Endothelial cell of umbilical vein (primary cell): Measurements from ENCODE around the gene SST. TPM values are rescaled to one million over a fixed set of nuclear protein-coding genes. Genes with fewer than 3 reads are reported as not detected.

Experiments used
- BruUV-seq: library from RNA; stranded (reverse); fragments of 400-500 nt; replicated peaks from 2 replicates; lab custom pipeline; 2021; lab: Mats Ljungman, UMichigan
- CTCF ChIA-PET: fragments of 300-600, 350-600 bp; sonication (Branson Sonifier 250); formaldehyde crosslinking; loops from one replicate; lab custom pipeline; 2021; ENCODE audit warnings: antibody characterized with exemption, inconsistent platforms; lab: Charles Lee
- POLR2A ChIA-PET: fragments of 300-600, 350-600 bp; sonication (Branson Sonifier 250); formaldehyde crosslinking; loops from one replicate; lab custom pipeline; 2021; ENCODE audit warnings: antibody characterized with exemption, inconsistent platforms; lab: Charles Lee
- DNase-seq: peaks from one replicate; pipeline ENCODE4 v3.0.0-alpha.2; 2011; ENCODE audit warnings: low read depth, low spot score
- FAIRE-seq: peaks from 2 replicates; lab custom pipeline; 2011; peaks lifted over from hg19 to GRCh38; lab: Jason Lieb, UNC
- H2AFZ ChIP-seq: 2 replicates; pipeline ENCODE4 v1.6.0; 2012; ENCODE audit warnings: low read depth, low read length, control low read depth, inconsistent platforms
- H3K27ac ChIP-seq: 2 replicates; pipeline ENCODE4 v1.5.1; 2011; ENCODE audit warnings: low read depth, mild to moderate bottlenecking, control low read depth, low read length, moderate library complexity; ENCODE audit not compliant: insufficient read depth
- H3K27me3 ChIP-seq, 2 experiments: 2 replicates each; pipeline versions ENCODE4 v1.6.0 to v1.6.1; 2011; ENCODE audit warnings: low read length in 2 of 2, mixed read lengths in 1 of 2; ENCODE audit not compliant: control insufficient read depth in 2 of 2, insufficient read depth in 2 of 2
- H3K36me3 ChIP-seq, 2 experiments: 2 replicates in 1 of 2; 3 replicates in 1 of 2; pipeline ENCODE4 v1.5.1; 2011; ENCODE audit warnings: low read length in 2 of 2, mild to moderate bottlenecking in 1 of 2, moderate library complexity in 1 of 2; ENCODE audit not compliant: control insufficient read depth in 2 of 2, insufficient read depth in 2 of 2; ENCODE audit errors: extremely low read depth in 1 of 2
- H3K4me1 ChIP-seq: 3 replicates; pipeline ENCODE4 v1.5.1; 2011; ENCODE audit warnings: mild to moderate bottlenecking, low read length; ENCODE audit not compliant: control insufficient read depth, insufficient read depth; ENCODE audit errors: extremely low read depth
- H3K4me2 ChIP-seq: 2 replicates; pipeline ENCODE4 v1.6.1; 2011; ENCODE audit warnings: low read length, control low read depth, mixed read lengths; ENCODE audit not compliant: insufficient read depth
- H3K4me3 ChIP-seq, 3 experiments: fragments of 200-600 bp in 1 of 3; sonication (generic), shearing (Covaris generic) in 1 of 3; replicated peaks in 1 of 3; 2 replicates each; pipeline ENCODE4 v1.5.1; 2011 to 2016; ENCODE audit warnings: control low read depth in 3 of 3, low read length in 3 of 3, mild to moderate bottlenecking in 2 of 3, inconsistent platforms in 1 of 3, low read depth in 1 of 3, moderate library complexity in 1 of 3; ENCODE audit not compliant: insufficient read depth in 1 of 3
- H3K79me2 ChIP-seq: 2 replicates; pipeline ENCODE4 v1.6.0; 2012; ENCODE audit warnings: low read length, inconsistent platforms; ENCODE audit not compliant: control insufficient read depth, insufficient read depth
- H3K9ac ChIP-seq: replicated peaks from 2 replicates; pipeline ENCODE3; 2011; ENCODE audit warnings: low read length, control low read depth; ENCODE audit not compliant: insufficient read depth; ENCODE audit errors: extremely low read depth
- H3K9me1 ChIP-seq: replicated peaks from 3 replicates; pipeline ENCODE4 v1.6.0; 2011; ENCODE audit warnings: mild to moderate bottlenecking, low read length; ENCODE audit not compliant: control insufficient read depth, insufficient read depth; ENCODE audit errors: extremely low read depth
- H3K9me3 ChIP-seq: replicated peaks from 2 replicates; pipeline ENCODE4 v1.5.1; 2012; ENCODE audit warnings: low read length, inconsistent platforms; ENCODE audit not compliant: control insufficient read depth, insufficient read depth
- H4K20me1 ChIP-seq: replicated peaks from 2 replicates; pipeline ENCODE3; 2011; ENCODE audit warnings: mild to moderate bottlenecking, low read length; ENCODE audit not compliant: control insufficient read depth, insufficient read depth; ENCODE audit errors: extremely low read depth
- CTCF ChIP-seq, 2 donors: IDR thresholded peaks; 1 replicate in 1 of 2; 2 replicates in 1 of 2; pipeline ENCODE4 v1.5.1; 2011; ENCODE audit warnings: low read length in 2 of 2, mild to moderate bottlenecking in 2 of 2, moderate library complexity in 2 of 2, control low read depth in 1 of 2, inconsistent platforms in 1 of 2, low read depth in 1 of 2; ENCODE audit not compliant: insufficient read depth in 1 of 2; ENCODE audit errors: extremely low read depth in 1 of 2
- EZH2 ChIP-seq: IDR thresholded peaks from 2 replicates; pipeline ENCODE4 v1.6.1; 2012; ENCODE audit warnings: borderline replicate concordance, low read depth, mild to moderate bottlenecking, moderate library complexity, low read length, inconsistent platforms; ENCODE audit not compliant: severe bottlenecking
- FOS ChIP-seq: IDR thresholded peaks from 2 replicates; pipeline ENCODE4 v1.6.1; 2011; ENCODE audit warnings: mild to moderate bottlenecking, low read length, moderate library complexity, borderline replicate concordance; ENCODE audit not compliant: insufficient read depth
- GATA2 ChIP-seq: IDR thresholded peaks from 2 replicates; pipeline ENCODE4 v1.7.0; 2011; ENCODE audit warnings: low read depth, mild to moderate bottlenecking, moderate library complexity, mixed read lengths, low read length; ENCODE audit not compliant: insufficient read length, insufficient read depth
- JUN ChIP-seq: IDR thresholded peaks from 2 replicates; pipeline ENCODE4 v1.6.1; 2011; ENCODE audit warnings: borderline replicate concordance, low read depth; ENCODE audit not compliant: insufficient read length, insufficient read depth
- MAX ChIP-seq: IDR thresholded peaks from 2 replicates; pipeline ENCODE4 v1.6.1; 2011; ENCODE audit not compliant: insufficient read depth, insufficient read length
- MYC ChIP-seq: IDR thresholded peaks from one replicate; pipeline ENCODE4 v1.6.1; 2011; ENCODE audit warnings: mild to moderate bottlenecking, low read depth, low read length
- POLR2A ChIP-seq: IDR thresholded peaks from 2 replicates; pipeline ENCODE4 v1.6.1; 2012; ENCODE audit warnings: low read depth, mild to moderate bottlenecking, control low read depth, low read length
- POLR2AphosphoS5 ChIP-seq: IDR thresholded peaks from 2 replicates; pipeline ENCODE4 v1.6.1; 2012; ENCODE audit warnings: low read depth, mild to moderate bottlenecking, control low read depth, low read length, moderate library complexity; ENCODE audit not compliant: insufficient read depth
- dilution Hi-C: fragments of 300-500 bp; cut with MboI; formaldehyde crosslinking; loops from one replicate; pipeline ENCODE4 v1.15.0; 2019; ENCODE audit warnings: low sequenced_read_pairs; ENCODE audit not compliant: extremely low pct_ligation_motif_present
- intact Hi-C: fragments of 100-400 bp; cut with micrococcal nuclease; formaldehyde crosslinking; loops from one replicate; pipeline ENCODE4 v1.10.0; 2022
- polyA plus RNA-seq, 4 experiments: library from polyadenylated mRNA; depleted of rRNA in 3 of 4; stranded (reverse) in 3 of 4; unstranded in 1 of 4; fragments of >200 nt; gene quantifications; 2 replicates each; pipeline versions ENCODE4 v1.2.1 to v1.2.3, GENCODE V29; 2011 to 2012; ENCODE audit warnings: missing spikeins in 1 of 4
- total RNA-seq: library from RNA; stranded (reverse); gene quantifications from 2 replicates; pipeline ENCODE4 v1.2.3, GENCODE V29; 2021

The SST gene
- total and polyA plus RNA-seq, 2 donors (not counting 3 experiments of a cell fraction or from before 2014, with no cell fraction given), result not detected

DNA sequence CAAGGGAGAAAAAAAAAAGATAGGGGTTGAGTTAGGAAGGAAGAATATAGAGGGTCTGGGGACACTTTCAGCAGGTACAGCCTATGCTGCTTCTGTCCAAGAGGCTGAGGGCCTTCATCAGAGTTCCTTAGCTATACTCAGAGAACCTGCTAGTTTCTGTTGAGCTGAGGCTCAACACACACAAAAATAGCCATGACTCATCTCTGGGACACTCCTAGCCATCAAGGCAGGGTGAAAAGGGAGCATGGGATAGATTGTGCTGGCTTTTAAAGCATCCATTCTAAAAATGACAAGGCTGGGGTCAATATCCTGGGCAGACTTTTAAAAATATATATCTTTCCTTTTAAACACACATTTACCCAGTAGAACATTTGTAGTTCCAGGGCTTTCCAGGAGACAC, 35.0 kb upstream of the SST start:
- DNase-seq (no peak), FAIRE-seq (no peak)
- ChIA-PET POLR2A (no interaction called here), CTCF (no interaction called here)
- H3K9ac ChIP-seq, result no peak overlapping the region
- H3K79me2 ChIP-seq, result no peaks in the 10 kb centered on the region
- H3K4me3 ChIP-seq, result no peak overlapping the region
- H3K4me2 ChIP-seq, result no peak overlapping the region
- H3K9me1 ChIP-seq, result no peaks in the 10 kb centered on the region
- no TSS peak for BruUV-seq
- H3K4me1 ChIP-seq, result no peaks in the 10 kb centered on the region
- intact Hi-C loops (no loop called here), dilution Hi-C loops (no loop called here)
- H3K9me3 ChIP-seq, result no peaks in the 10 kb centered on the region
- H3K36me3 ChIP-seq, result no peaks in the 10 kb centered on the region
- no peak for TF ChIP-seq FOS
- TF ChIP-seq MYC, result no peak
- TF ChIP-seq EZH2, result no peak
- TF ChIP-seq POLR2AphosphoS5, result no peak
- TF ChIP-seq GATA2, result no peak
- TF ChIP-seq CTCF (IDR thresholded peaks at IDR 0.05; ENCODE audit: extremely low read depth in 1 of 2, insufficient read depth in 1 of 2, low read depth in 1 of 2, low read length in 2 of 2), result no peak
- TF ChIP-seq JUN, result no peak
- no peak for TF ChIP-seq POLR2A
- no peak for TF ChIP-seq MAX
- no peak overlapping the region for H3K27ac ChIP-seq
- no peaks in the 10 kb centered on the region for H4K20me1 ChIP-seq
- no peak overlapping the region for H2AFZ ChIP-seq
- H3K27me3 ChIP-seq, result no peaks in the 10 kb centered on the region
